ENCODE measurements around the gene SYNE2. TPM values are rescaled to one million over a fixed set of nuclear protein-coding genes. Genes with fewer than 3 reads are reported as not detected.

SYNE2 gene
- total RNA-seq, 1 experiment from 2014 or later, result 71.1 TPM

DNA sequence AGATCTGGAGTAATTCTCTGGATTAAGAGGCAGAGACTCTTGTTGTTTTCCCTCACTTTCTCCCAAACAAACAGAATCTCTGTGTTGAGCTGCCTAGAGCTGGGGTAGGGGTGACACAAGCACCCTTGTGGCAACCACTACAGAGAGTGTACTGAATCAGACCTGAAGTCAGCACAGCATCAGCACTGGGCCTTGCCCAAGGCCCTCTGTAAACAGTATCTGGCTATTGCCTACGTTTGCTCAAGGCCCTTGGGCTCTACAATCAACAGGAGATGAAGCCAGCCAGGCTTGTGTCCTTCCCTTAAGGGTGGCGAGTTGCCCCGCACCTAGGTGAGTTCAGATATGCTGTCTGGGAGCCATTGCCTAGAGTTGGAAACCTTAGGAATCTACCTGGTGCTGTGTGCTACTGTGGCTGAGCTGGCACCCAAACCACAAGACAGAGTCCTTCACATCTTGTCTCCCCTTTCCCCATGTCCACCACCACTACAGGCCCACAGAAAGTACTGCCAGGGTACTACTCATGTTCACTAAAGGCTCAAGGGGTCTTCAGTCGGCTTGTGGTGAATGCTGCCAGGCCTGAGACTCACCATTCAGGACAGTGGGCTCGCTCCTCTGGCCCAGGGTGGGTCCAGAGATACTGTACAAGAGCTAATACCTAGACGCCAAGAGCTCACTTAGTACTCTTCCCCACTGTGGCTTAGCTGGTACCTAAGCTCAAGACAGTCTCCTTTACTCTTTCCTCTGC is 206.8 kb downstream of the SYNE2 start:
- Mint-ChIP-seq H3K9me3 (no peaks in the 10 kb centered on the region), H3K36me3 (peaks cover 6% of the 10 kb centered on the region), H3K4me3 (no peak overlapping the region), H3K4me1 (peaks cover 25% of the 10 kb centered on the region), H3K27ac (peak overlapping the region; percentile 39), H3K27me3 (ENCODE audit: low read depth) (no peaks in the 10 kb centered on the region)
- DNase-seq (ENCODE audit: low spot score), result no peak
- CTCF ChIA-PET, result interaction anchor here (1.3 to 1.8 kb wide), 6 partner anchors 11 to 267 kb away, joined by 4 to 9 read pairs (median 7); partner anchors contain the start of gene ESR2
- TF ChIP-seq NFYB (CRISPR knock-in tag; conservative IDR thresholded peaks at IDR 0.05; ENCODE audit: low read depth), result no peak
- TF ChIP-seq FOXK1 (CRISPR knock-in tag; IDR thresholded peaks at IDR 0.05), result no peak
- TF ChIP-seq ZNF219 (CRISPR knock-in tag; IDR thresholded peaks at IDR 0.05; ENCODE audit: borderline replicate concordance), result no peak
- TF ChIP-seq ZNF317 (CRISPR knock-in tag; IDR thresholded peaks at IDR 0.05; ENCODE audit: borderline replicate concordance, low read depth), result no peak
- TF ChIP-seq RELA (CRISPR knock-in tag; IDR thresholded peaks at IDR 0.05; ENCODE audit: borderline replicate concordance), result no peak
- no peak for ATAC-seq
- POLR2A ChIA-PET, result interaction anchor here (0.5 to 1.2 kb wide), 2 partner anchors 30 to 92 kb away, joined by 3 to 4 read pairs; no protein-coding TSS in a partner anchor

- no peak for DNase-seq (ENCODE audit: low spot score)
- no peak for ATAC-seq
- POLR2A ChIA-PET, result interaction anchor here (1.2 kb wide), 1 partner anchor 30 kb away, joined by 3 read pairs; no protein-coding TSS in a partner anchor
- Mint-ChIP-seq H3K27ac (peak overlapping the region; percentile 39), H3K27me3 (ENCODE audit: low read depth) (no peaks in the 10 kb centered on the region), H3K4me3 (no peak overlapping the region), H3K9me3 (no peaks in the 10 kb centered on the region), H3K36me3 (peaks cover 8% of the 10 kb centered on the region), H3K4me1 (peaks cover 25% of the 10 kb centered on the region)
- TF ChIP-seq CBFB (CRISPR knock-in tag; IDR thresholded peaks at IDR 0.05; ENCODE audit: low read depth) (no peak), HMGXB4 (CRISPR knock-in tag; IDR thresholded peaks at IDR 0.05) (peak; percentile 41; the same call in 1 of the 2 replicates)
- CTCF ChIA-PET, result interaction anchor here (1.0 to 1.8 kb wide), 9 partner anchors 10 to 267 kb away, joined by 3 to 9 read pairs (median 6); partner anchors contain the start of gene ESR2
Measured at GRCh38 chr14:64060199-64060545, 207.4 kb downstream of the SYNE2 start.

- peak; percentile 99 for ATAC-seq
- ChIA-PET POLR2A (no interaction called here), CTCF (interaction anchor here (0.6 to 1.8 kb wide), 11 partner anchors 9 to 268 kb away, joined by 3 to 9 read pairs (median 5); partner anchors contain the start of gene ESR2)
- Mint-ChIP-seq H3K27me3 (ENCODE audit: low read depth) (no peaks in the 10 kb centered on the region), H3K27ac (peak overlapping the region; percentile 82), H3K4me3 (peak overlapping the region; percentile 4; the same call in 1 of the 2 replicates), H3K9me3 (no peaks in the 10 kb centered on the region), H3K36me3 (peaks cover 13% of the 10 kb centered on the region), H3K4me1 (peaks cover 25% of the 10 kb centered on the region)
- DNase-seq (ENCODE audit: low spot score), result peak; percentile 79
- TF ChIP-seq ZNF219 (CRISPR knock-in tag; IDR thresholded peaks at IDR 0.05; ENCODE audit: borderline replicate concordance), result no peak
- no peak for TF ChIP-seq HMGA2 (CRISPR knock-in tag; IDR thresholded peaks at IDR 0.05)
- TF ChIP-seq SMAD3 (CRISPR knock-in tag; IDR thresholded peaks at IDR 0.05; ENCODE audit: borderline replicate concordance), result 0 out of 2 replicates have a peak, but pooled peaks have one; percentile 39
- TF ChIP-seq E2F1 (CRISPR knock-in tag; IDR thresholded peaks at IDR 0.05), result no peak
- peak; percentile 30; the same call in 1 of the 2 replicates for TF ChIP-seq USF1 (CRISPR knock-in tag; IDR thresholded peaks at IDR 0.05)
- TF ChIP-seq FOXP4 (CRISPR knock-in tag; IDR thresholded peaks at IDR 0.05), result peak; percentile 33; the same call in 1 of the 2 replicates
- peak; percentile 91; the same call in 1 of the 2 replicates for TF ChIP-seq TEAD1 (CRISPR knock-in tag; IDR thresholded peaks at IDR 0.05)
- peak; percentile 65; the same call in 1 of the 2 replicates for TF ChIP-seq ETV6 (CRISPR knock-in tag; IDR thresholded peaks at IDR 0.05)
- TF ChIP-seq, protein P1, sequence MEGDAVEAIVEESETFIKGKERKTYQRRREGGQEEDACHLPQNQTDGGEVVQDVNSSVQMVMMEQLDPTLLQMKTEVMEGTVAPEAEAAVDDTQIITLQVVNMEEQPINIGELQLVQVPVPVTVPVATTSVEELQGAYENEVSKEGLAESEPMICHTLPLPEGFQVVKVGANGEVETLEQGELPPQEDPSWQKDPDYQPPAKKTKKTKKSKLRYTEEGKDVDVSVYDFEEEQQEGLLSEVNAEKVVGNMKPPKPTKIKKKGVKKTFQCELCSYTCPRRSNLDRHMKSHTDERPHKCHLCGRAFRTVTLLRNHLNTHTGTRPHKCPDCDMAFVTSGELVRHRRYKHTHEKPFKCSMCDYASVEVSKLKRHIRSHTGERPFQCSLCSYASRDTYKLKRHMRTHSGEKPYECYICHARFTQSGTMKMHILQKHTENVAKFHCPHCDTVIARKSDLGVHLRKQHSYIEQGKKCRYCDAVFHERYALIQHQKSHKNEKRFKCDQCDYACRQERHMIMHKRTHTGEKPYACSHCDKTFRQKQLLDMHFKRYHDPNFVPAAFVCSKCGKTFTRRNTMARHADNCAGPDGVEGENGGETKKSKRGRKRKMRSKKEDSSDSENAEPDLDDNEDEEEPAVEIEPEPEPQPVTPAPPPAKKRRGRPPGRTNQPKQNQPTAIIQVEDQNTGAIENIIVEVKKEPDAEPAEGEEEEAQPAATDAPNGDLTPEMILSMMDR (IDR thresholded peaks at IDR 0.05), result peak; percentile 74
- TF ChIP-seq ZNF138 (CRISPR knock-in tag; conservative IDR thresholded peaks at IDR 0.05), result no peak
- TF ChIP-seq EMX1 (CRISPR knock-in tag; IDR thresholded peaks at IDR 0.05), result 0 out of 2 replicates have a peak, but pooled peaks have one; percentile 23
- peak; percentile 79; the same call in 1 of the 2 replicates for TF ChIP-seq ZNF232 (CRISPR knock-in tag; IDR thresholded peaks at IDR 0.05)
- TF ChIP-seq, protein P2, sequence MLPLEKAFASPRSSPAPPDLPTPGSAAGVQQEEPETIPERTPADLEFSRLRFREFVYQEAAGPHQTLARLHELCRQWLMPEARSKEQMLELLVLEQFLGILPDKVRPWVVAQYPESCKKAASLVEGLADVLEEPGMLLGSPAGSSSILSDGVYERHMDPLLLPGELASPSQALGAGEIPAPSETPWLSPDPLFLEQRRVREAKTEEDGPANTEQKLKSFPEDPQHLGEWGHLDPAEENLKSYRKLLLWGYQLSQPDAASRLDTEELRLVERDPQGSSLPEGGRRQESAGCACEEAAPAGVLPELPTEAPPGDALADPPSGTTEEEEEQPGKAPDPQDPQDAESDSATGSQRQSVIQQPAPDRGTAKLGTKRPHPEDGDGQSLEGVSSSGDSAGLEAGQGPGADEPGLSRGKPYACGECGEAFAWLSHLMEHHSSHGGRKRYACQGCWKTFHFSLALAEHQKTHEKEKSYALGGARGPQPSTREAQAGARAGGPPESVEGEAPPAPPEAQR (CRISPR knock-in tag; IDR thresholded peaks at IDR 0.05), result 0 out of 2 replicates have a peak, but pooled peaks have one; percentile 75
- peak; percentile 35; the same call in 1 of the 2 replicates for TF ChIP-seq FOXK1 (CRISPR knock-in tag; IDR thresholded peaks at IDR 0.05)
- TF ChIP-seq GABPB1 (CRISPR knock-in tag; IDR thresholded peaks at IDR 0.05), result no peak
Measured at GRCh38 chr14:64060648-64061096, 207.9 kb downstream of the SYNE2 start.
